AG10803 (cell line): Measurements from ENCODE around the gene CDK14.

Experiments used
- DNase-seq: peaks from one replicate; pipeline ENCODE4 v3.0.0; 2010; ENCODE audit warnings: low read depth
- H3K4me3 ChIP-seq: 2 replicates; pipeline ENCODE4 v1.5.1; 2011; ENCODE audit warnings: mild to moderate bottlenecking, low read length, control low read depth
- TF ChIP-seq, protein P1 (sequence below): conservative IDR thresholded peaks from 2 replicates; pipeline ENCODE4 v1.5.1; 2011; ENCODE audit warnings: mild to moderate bottlenecking, low read length, control low read depth, inconsistent platforms

The CDK14 gene

GRCh38 chr7:91034459-91035368 is 438.6 kb downstream of the CDK14 start:
- peak; percentile 58 for DNase-seq
- TF ChIP-seq, protein P1, sequence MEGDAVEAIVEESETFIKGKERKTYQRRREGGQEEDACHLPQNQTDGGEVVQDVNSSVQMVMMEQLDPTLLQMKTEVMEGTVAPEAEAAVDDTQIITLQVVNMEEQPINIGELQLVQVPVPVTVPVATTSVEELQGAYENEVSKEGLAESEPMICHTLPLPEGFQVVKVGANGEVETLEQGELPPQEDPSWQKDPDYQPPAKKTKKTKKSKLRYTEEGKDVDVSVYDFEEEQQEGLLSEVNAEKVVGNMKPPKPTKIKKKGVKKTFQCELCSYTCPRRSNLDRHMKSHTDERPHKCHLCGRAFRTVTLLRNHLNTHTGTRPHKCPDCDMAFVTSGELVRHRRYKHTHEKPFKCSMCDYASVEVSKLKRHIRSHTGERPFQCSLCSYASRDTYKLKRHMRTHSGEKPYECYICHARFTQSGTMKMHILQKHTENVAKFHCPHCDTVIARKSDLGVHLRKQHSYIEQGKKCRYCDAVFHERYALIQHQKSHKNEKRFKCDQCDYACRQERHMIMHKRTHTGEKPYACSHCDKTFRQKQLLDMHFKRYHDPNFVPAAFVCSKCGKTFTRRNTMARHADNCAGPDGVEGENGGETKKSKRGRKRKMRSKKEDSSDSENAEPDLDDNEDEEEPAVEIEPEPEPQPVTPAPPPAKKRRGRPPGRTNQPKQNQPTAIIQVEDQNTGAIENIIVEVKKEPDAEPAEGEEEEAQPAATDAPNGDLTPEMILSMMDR, result peak; percentile 86

GRCh38 chr7:91039033-91039432 is 442.9 kb downstream of the CDK14 start:
- TF ChIP-seq, protein P1, result no peak
- DNase-seq, result no peak
- H3K4me3 ChIP-seq, result no peak overlapping the region

More at GRCh38 chr7:91034459-91035368, 438.6 kb downstream of the CDK14 start:
- no peak overlapping the region for H3K4me3 ChIP-seq

- DNase-seq, result peak; percentile 29
- TF ChIP-seq, protein P1, result no peak
- no peak overlapping the region for H3K4me3 ChIP-seq
These were observed 445.0 kb downstream of the CDK14 start for GRCh38 chr7:91041141-91041540.

DNA sequence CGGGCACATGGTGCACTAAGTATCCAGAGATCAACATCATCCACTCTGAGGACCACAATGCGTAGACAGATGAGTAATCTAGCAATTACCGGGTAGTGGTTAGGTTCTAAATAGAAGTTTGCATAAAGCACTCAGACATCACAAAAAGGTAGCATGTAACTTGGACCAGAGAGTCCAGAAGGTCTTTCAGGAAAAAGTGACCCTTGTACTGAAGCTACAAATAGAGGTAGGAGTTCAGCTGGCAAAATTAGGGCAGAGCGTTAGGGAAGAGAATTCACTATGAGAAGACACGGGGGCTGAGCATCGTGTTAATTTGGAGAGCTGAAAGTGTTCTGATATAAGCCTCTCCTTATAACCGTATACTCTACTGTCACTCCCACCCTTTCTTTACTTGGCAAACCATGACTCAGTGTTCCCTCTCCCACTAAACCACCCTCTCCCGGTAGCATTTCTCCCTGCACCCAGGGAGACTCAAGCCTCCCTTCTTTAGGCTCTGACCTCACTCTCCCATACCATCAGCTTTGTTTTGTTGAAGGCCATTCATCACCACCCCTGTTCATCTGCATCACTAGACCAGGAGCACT is 445.9 kb downstream of the CDK14 start:
- TF ChIP-seq, protein P1, result no peak
- no peak overlapping the region for H3K4me3 ChIP-seq
- no peak for DNase-seq

GRCh38 chr7:91043186-91043585 is 447.1 kb downstream of the CDK14 start:
- no peak for DNase-seq
- TF ChIP-seq, protein P1, result no peak

GRCh38 chr7:91043924-91044645 is 448.0 kb downstream of the CDK14 start:
- TF ChIP-seq, protein P1, result no peak
- no peak for DNase-seq

More at GRCh38 chr7:91043186-91043585, 447.1 kb downstream of the CDK14 start:
- no peak overlapping the region for H3K4me3 ChIP-seq

More at GRCh38 chr7:91043924-91044645, 448.0 kb downstream of the CDK14 start:
- no peak overlapping the region for H3K4me3 ChIP-seq
